ENCODE data around the gene NFIC. TPM values are rescaled to one million over a fixed set of nuclear protein-coding genes. Genes with fewer than 3 reads are reported as not detected.
A peak's percentile ranks its signal among the peaks of the same experiment; 100 is the strongest.

Gene NFIC
- total and polyA plus RNA-seq, 4 donors: 40.4 to 208 (median 49.8) TPM

GRCh38 chr19:3357992-3358688 lies 8.2 kb upstream of the NFIC start:
- H3K9me3 ChIP-seq (ENCODE audit: control insufficient read depth in 4 of 4, insufficient read depth in 3 of 4, low read length in 3 of 4): no peaks in the 10 kb centered on the region
- no peak for ATAC-seq (ENCODE audit: insufficient read depth, low FRiP score)
- peaks cover 0 to 14% (median 10%) of the 10 kb centered on the region in 5 donors for H3K4me1 ChIP-seq (ENCODE audit: control insufficient read depth in 5 of 5, insufficient read depth in 5 of 5, low read length in 5 of 5)
- WGBS, 2 donors: 10 to 16% methylated on average over 15 to 38 of the region's 38 CpGs
- H3K36me3 ChIP-seq (ENCODE audit: control insufficient read depth in 4 of 4, insufficient read depth in 4 of 4, low read length in 4 of 4): no peaks in the 10 kb centered on the region
- DNase-seq: peak in 1 of 3 donors; percentile 19
- H3K9ac ChIP-seq (ENCODE audit: insufficient read depth in 1 of 2, low read length in 2 of 2): no peak overlapping the region
- H3K4me3 ChIP-seq: no peak overlapping the region
- H3K27me3 ChIP-seq (ENCODE audit: control insufficient read depth in 3 of 3, insufficient read depth in 3 of 3, low read length in 2 of 3): peaks cover 0 to 8% (median 0%) of the 10 kb centered on the region in 3 donors
- H3K27ac ChIP-seq (ENCODE audit: low read depth in 1 of 2, low read length in 1 of 2): peak overlapping the region in 1 of 2 donors; percentile 61
- no peak for TF ChIP-seq CTCF (IDR thresholded peaks at IDR 0.05; ENCODE audit: control extremely low read depth, extremely low read depth)

GRCh38 chr19:3358689-3359014 lies 7.7 kb upstream of the NFIC start:
- no peak for DNase-seq
- TF ChIP-seq CTCF (IDR thresholded peaks at IDR 0.05; ENCODE audit: control extremely low read depth, extremely low read depth): no peak
- Histone ChIP-seq H3K9ac (ENCODE audit: insufficient read depth in 1 of 2, low read length in 2 of 2) (peak overlapping the region in 1 of 2 donors; percentile 71), H3K27ac (ENCODE audit: low read depth in 1 of 2, low read length in 1 of 2) (peak overlapping the region in 1 of 2 donors; percentile 24), H3K4me3 (no peak overlapping the region), H3K36me3 (ENCODE audit: control insufficient read depth in 4 of 4, insufficient read depth in 4 of 4, low read length in 4 of 4) (no peaks in the 10 kb centered on the region), H3K27me3 (ENCODE audit: control insufficient read depth in 3 of 3, insufficient read depth in 3 of 3, low read length in 2 of 3) (peaks cover 0 to 8% (median 0%) of the 10 kb centered on the region in 3 donors), H3K4me1 (ENCODE audit: control insufficient read depth in 5 of 5, insufficient read depth in 5 of 5, low read length in 5 of 5) (peaks cover 0 to 14% (median 10%) of the 10 kb centered on the region in 5 donors), H3K9me3 (ENCODE audit: control insufficient read depth in 4 of 4, insufficient read depth in 3 of 4, low read length in 3 of 4) (no peaks in the 10 kb centered on the region)
- no peak for ATAC-seq (ENCODE audit: insufficient read depth, low FRiP score)
- 0 to 1% methylated on average over 3 to 27 of the region's 27 CpGs for WGBS, 2 donors

- 0% methylated on average over 44 to 127 of the region's 129 CpGs for WGBS, 2 donors
- peak overlapping the region; percentile 82 to 95 for H3K27ac ChIP-seq (ENCODE audit: low read depth in 1 of 2, low read length in 1 of 2)
- H3K9me3 ChIP-seq (ENCODE audit: control insufficient read depth in 4 of 4, insufficient read depth in 3 of 4, low read length in 3 of 4): no peaks in the 10 kb centered on the region
- ATAC-seq (ENCODE audit: insufficient read depth, low FRiP score): no peak
- H3K27me3 ChIP-seq (ENCODE audit: control insufficient read depth in 3 of 3, insufficient read depth in 3 of 3, low read length in 2 of 3): peaks cover 0 to 11% (median 0%) of the 10 kb centered on the region in 3 donors
- peak; percentile 58 to 84 (median 64) for DNase-seq
- peak overlapping the region; percentile 60 for H3K4me3 ChIP-seq
- TF ChIP-seq CTCF (IDR thresholded peaks at IDR 0.05; ENCODE audit: control extremely low read depth, extremely low read depth): no peak
- H3K9ac ChIP-seq (ENCODE audit: insufficient read depth in 1 of 2, low read length in 2 of 2): peak overlapping the region in 1 of 2 donors; percentile 71
- no peaks in the 10 kb centered on the region for H3K36me3 ChIP-seq (ENCODE audit: control insufficient read depth in 4 of 4, insufficient read depth in 4 of 4, low read length in 4 of 4)
- H3K4me1 ChIP-seq (ENCODE audit: control insufficient read depth in 5 of 5, insufficient read depth in 5 of 5, low read length in 5 of 5): peaks cover 0 to 14% (median 10%) of the 10 kb centered on the region in 5 donors
These were observed 7.1 kb upstream of the NFIC start for GRCh38 chr19:3359015-3359918.
